ENCODE results near the gene DEF6. TPM values are rescaled to one million over a fixed set of nuclear protein-coding genes. Genes with fewer than 3 reads are reported as not detected.

The DEF6 gene
- total RNA-seq, 4 donors from 2014 or later, result 28.0 to 99.9 (median 35.5) TPM

- H3K9me3 ChIP-seq, result no peaks in the 10 kb centered on the region
- H3K4me3 ChIP-seq, result no peak overlapping the region
- H3K27me3 ChIP-seq, result no peaks in the 10 kb centered on the region
- TF ChIP-seq EP300 (IDR thresholded peaks at IDR 0.05), result no peak
- no peak for TF ChIP-seq CTCF (IDR thresholded peaks at IDR 0.05)
- H3K27ac ChIP-seq, result no peak overlapping the region
- WGBS, result 96% methylated on average over 5 of the region's 5 CpGs
- H3K36me3 ChIP-seq, result peaks cover 21% of the 10 kb centered on the region
- H3K4me1 ChIP-seq, result peaks cover 24% of the 10 kb centered on the region
- DNase-seq (ENCODE audit: low spot score in 2 of 2), result peak in 1 of 2 donors; percentile 38
These were observed 61.7 kb downstream of the DEF6 start for GRCh38 chr6:35359346-35359743.

- H3K9me3 ChIP-seq, result no peaks in the 10 kb centered on the region
- no peak overlapping the region for H3K4me3 ChIP-seq
- no peaks in the 10 kb centered on the region for H3K27me3 ChIP-seq
- no peak for TF ChIP-seq EP300 (IDR thresholded peaks at IDR 0.05)
- no peak for TF ChIP-seq POLR2A (IDR thresholded peaks at IDR 0.05)
- TF ChIP-seq POLR2AphosphoS5 (IDR thresholded peaks at IDR 0.05), result no peak
- no peak for TF ChIP-seq CTCF (IDR thresholded peaks at IDR 0.05)
- H3K4me1 ChIP-seq, result peaks cover 24% of the 10 kb centered on the region
- H3K36me3 ChIP-seq, result peaks cover 18% of the 10 kb centered on the region
- peak in 1 of 2 donors; percentile 41 for DNase-seq (ENCODE audit: low spot score in 2 of 2)
- H3K27ac ChIP-seq, result no peak overlapping the region
- 27% methylated on average over 2 of the region's 2 CpGs for WGBS
These were observed 62.2 kb downstream of the DEF6 start for GRCh38 chr6:35359744-35360348.

GRCh38 chr6:35360349-35361138 lies 62.9 kb downstream of the DEF6 start:
- H3K4me1 ChIP-seq, result peaks cover 24% of the 10 kb centered on the region
- WGBS, result 55% methylated on average over 8 of the region's 8 CpGs
- H3K4me3 ChIP-seq, result no peak overlapping the region
- peak in 1 of 2 donors; percentile 3 for DNase-seq (ENCODE audit: low spot score in 2 of 2)
- H3K27me3 ChIP-seq, result no peaks in the 10 kb centered on the region
- no peak for TF ChIP-seq POLR2A (IDR thresholded peaks at IDR 0.05)
- TF ChIP-seq CTCF (IDR thresholded peaks at IDR 0.05), result no peak
- TF ChIP-seq EP300 (IDR thresholded peaks at IDR 0.05), result no peak
- H3K9me3 ChIP-seq, result no peaks in the 10 kb centered on the region
- no peak overlapping the region for H3K27ac ChIP-seq
- H3K36me3 ChIP-seq, result peaks cover 15% of the 10 kb centered on the region

- WGBS, result 98% methylated on average over 2 of the region's 2 CpGs
- DNase-seq (ENCODE audit: low spot score in 2 of 2), result no peak
- Histone ChIP-seq H3K27ac (no peak overlapping the region), H3K4me3 (no peak overlapping the region), H3K27me3 (no peaks in the 10 kb centered on the region), H3K36me3 (peaks cover under 1% of the 10 kb centered on the region), H3K9me3 (no peaks in the 10 kb centered on the region), H3K4me1 (peaks cover 24% of the 10 kb centered on the region)
- no peak for TF ChIP-seq CTCF (IDR thresholded peaks at IDR 0.05)
These were observed 64.6 kb downstream of the DEF6 start for GRCh38 chr6:35362200-35362599.

- no peaks in the 10 kb centered on the region for H3K27me3 ChIP-seq
- no peak for DNase-seq (ENCODE audit: low spot score in 2 of 2)
- peaks cover 29% of the 10 kb centered on the region for H3K4me1 ChIP-seq
- no peaks in the 10 kb centered on the region for H3K36me3 ChIP-seq
- no peak overlapping the region for H3K4me3 ChIP-seq
- 59% methylated on average over 10 of the region's 10 CpGs for WGBS
- no peak overlapping the region for H3K27ac ChIP-seq
- H3K9me3 ChIP-seq, result no peaks in the 10 kb centered on the region
- no peak for TF ChIP-seq POLR2AphosphoS5 (IDR thresholded peaks at IDR 0.05)
These were observed 65.7 kb downstream of the DEF6 start for GRCh38 chr6:35363293-35363750.
